Neuronal stem cell (in vitro differentiated cells): ENCODE data around the gene PTPRG.
"Not testable (repeated sequence)": the region's sequence is repeated elsewhere in the genome, so short reads cannot be mapped to it uniquely, and the experiment has no call there.

ENCODE experiments used
- DNase-seq: peaks from one replicate; pipeline ENCODE4 v3.0.0-alpha.2; 2013; ENCODE audit warnings: low spot score
- H2AFZ ChIP-seq: one replicate; pipeline ENCODE4 v1.6.1; 2013; ENCODE audit warnings: mild to moderate bottlenecking, low read length, inconsistent platforms
- H2AK5ac ChIP-seq: 2 replicates; pipeline ENCODE4 v1.6.1; 2013; ENCODE audit warnings: low read depth, mild to moderate bottlenecking, inconsistent platforms, low read length, moderate library complexity, mixed read lengths
- H2BK120ac ChIP-seq: 2 replicates; pipeline ENCODE4 v1.6.1; 2013; ENCODE audit warnings: low read depth, mild to moderate bottlenecking, inconsistent platforms, low read length, moderate library complexity, mixed read lengths
- H2BK12ac ChIP-seq: one replicate; pipeline ENCODE4 v1.6.1; 2013; ENCODE audit warnings: low read length, inconsistent platforms
- H2BK15ac ChIP-seq: 2 replicates; pipeline ENCODE4 v1.6.1; 2013; ENCODE audit warnings: mild to moderate bottlenecking, low read length, inconsistent platforms, mixed read lengths
- H2BK5ac ChIP-seq: one replicate; pipeline ENCODE4 v1.6.1; 2013; ENCODE audit warnings: inconsistent platforms, mild to moderate bottlenecking, low read length, moderate library complexity
- H3K14ac ChIP-seq: one replicate; pipeline ENCODE4 v1.6.1; 2013; ENCODE audit warnings: low read length, inconsistent platforms
- H3K18ac ChIP-seq: 2 replicates; pipeline ENCODE4 v1.6.1; 2013; ENCODE audit warnings: low read length, inconsistent platforms
- H3K23ac ChIP-seq: 2 replicates; pipeline ENCODE4 v1.6.1; 2013; ENCODE audit warnings: low read depth, mild to moderate bottlenecking, mixed read lengths, low read length, inconsistent platforms; ENCODE audit not compliant: poor library complexity
- H3K27ac ChIP-seq: replicated peaks from 3 replicates; pipeline ENCODE4 v1.5.1; 2013; ENCODE audit warnings: low read length, inconsistent platforms
- H3K27me3 ChIP-seq, 3 experiments: 2 replicates each; pipeline ENCODE4 v1.6.1; 2013; ENCODE audit warnings: low read length in 3 of 3, mild to moderate bottlenecking in 2 of 3, inconsistent platforms in 1 of 3, low read depth in 1 of 3, mixed read lengths in 1 of 3, moderate library complexity in 1 of 3; ENCODE audit not compliant: control insufficient read depth in 3 of 3, insufficient read depth in 3 of 3
- H3K36me3 ChIP-seq, 2 donors: replicated peaks in 1 of 2; 2 replicates each; pipeline ENCODE4 v1.6.1; 2013; ENCODE audit warnings: low read length in 2 of 2; ENCODE audit not compliant: control insufficient read depth in 2 of 2, insufficient read depth in 2 of 2
- H3K4ac ChIP-seq: 2 replicates; pipeline ENCODE4 v1.6.1; 2013; ENCODE audit warnings: inconsistent platforms, mild to moderate bottlenecking, low read length, moderate library complexity
- H3K4me1 ChIP-seq, 2 donors: 1 replicate in 1 of 2; 2 replicates in 1 of 2; pipeline ENCODE4 v1.6.1; 2013; ENCODE audit warnings: low read length in 2 of 2, low read depth in 1 of 2; ENCODE audit not compliant: control insufficient read depth in 2 of 2, insufficient read depth in 1 of 2
- H3K4me2 ChIP-seq: one replicate; pipeline ENCODE4 v1.6.1; 2013; ENCODE audit warnings: mild to moderate bottlenecking, low read length, inconsistent platforms; ENCODE audit not compliant: insufficient read depth, poor library complexity, severe bottlenecking
- H3K4me3 ChIP-seq, 2 donors: 2 replicates each; pipeline ENCODE4 v1.5.1; 2013; ENCODE audit warnings: low read length in 2 of 2, mild to moderate bottlenecking in 2 of 2, inconsistent platforms in 1 of 2, moderate library complexity in 1 of 2
- H3K79me1 ChIP-seq: one replicate; pipeline ENCODE4 v1.6.1; 2013; ENCODE audit warnings: low read depth, mild to moderate bottlenecking, inconsistent platforms, low read length, moderate library complexity
- H3K9ac ChIP-seq: one replicate; pipeline ENCODE4 v1.6.1; 2013; ENCODE audit warnings: mild to moderate bottlenecking, low read depth, low read length, inconsistent platforms; ENCODE audit not compliant: poor library complexity
- H3K9me3 ChIP-seq, 2 donors: replicated peaks in 1 of 2; 2 replicates each; pipeline versions ENCODE3 to v1.6.1; 2013; ENCODE audit warnings: low read length in 2 of 2, mild to moderate bottlenecking in 2 of 2, inconsistent platforms in 1 of 2, low read depth in 1 of 2, mixed read lengths in 1 of 2, moderate library complexity in 1 of 2; ENCODE audit not compliant: control insufficient read depth in 2 of 2, insufficient read depth in 1 of 2
- H4K8ac ChIP-seq: one replicate; pipeline ENCODE4 v1.6.1; 2013; ENCODE audit warnings: low read depth, mild to moderate bottlenecking, inconsistent platforms, low read length, moderate library complexity
- H4K91ac ChIP-seq: one replicate; pipeline ENCODE4 v1.6.1; 2013; ENCODE audit warnings: low read length, low read depth, mild to moderate bottlenecking, inconsistent platforms; ENCODE audit not compliant: poor library complexity
- WGBS, 2 donors: extraction: QIAGEN DNeasy Blood & Tissue Kit; methylation state at CpG; one replicate each; pipeline ENCODE4 v1.1.7; 2013; ENCODE audit warnings: missing lambda C conversion rate in 2 of 2, mixed read lengths in 1 of 2; ENCODE audit not compliant: insufficient read length in 2 of 2, insufficient replicate concordance in 1 of 2; ENCODE audit errors: extremely low coverage in 2 of 2; 5-methylcytosine and 5-hydroxymethylcytosine counted together

The PTPRG gene

DNA sequence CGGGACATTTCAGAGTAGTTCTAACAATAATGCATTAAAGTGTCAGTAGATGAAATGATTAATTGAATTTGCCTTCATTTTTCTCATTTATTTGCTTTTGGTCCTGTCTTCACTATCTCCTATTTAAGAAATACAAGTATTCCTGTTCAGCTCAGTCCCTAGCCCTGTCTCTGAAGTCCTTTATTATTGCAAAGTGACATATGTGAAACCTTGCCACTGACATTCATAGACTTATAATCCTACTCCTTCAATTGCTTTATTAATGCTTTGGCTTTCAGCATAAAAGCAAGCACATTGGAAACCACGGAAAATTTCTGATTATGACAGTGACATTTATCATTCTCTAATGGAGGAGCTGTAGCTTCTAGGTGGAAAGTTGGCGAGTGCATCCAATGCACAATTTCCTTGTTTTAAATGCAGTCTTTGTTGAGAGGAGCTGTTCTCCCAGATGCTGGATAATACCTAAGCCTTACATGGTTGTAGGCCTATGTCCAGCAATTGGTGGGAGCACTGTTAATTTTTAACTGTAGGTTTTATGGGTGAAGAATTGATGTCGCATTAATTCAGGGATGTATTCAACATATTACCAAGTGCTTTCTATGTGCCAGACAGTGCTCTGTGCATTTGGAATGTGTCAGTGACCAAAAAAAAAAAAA lies 474.2 kb downstream of the PTPRG start:
- H3K27me3 ChIP-seq: no peaks in the 10 kb centered on the region
- H3K27ac ChIP-seq: no peak overlapping the region
- H2BK120ac ChIP-seq: no peak overlapping the region
- no peak overlapping the region for H2BK15ac ChIP-seq
- no peak overlapping the region for H3K14ac ChIP-seq
- no peak overlapping the region for H3K9ac ChIP-seq
- no peak for DNase-seq
- H3K4me3 ChIP-seq: no peak overlapping the region
- H4K91ac ChIP-seq: no peak overlapping the region
- H2BK12ac ChIP-seq: no peak overlapping the region
- H2AK5ac ChIP-seq: no peak overlapping the region
- no peak overlapping the region for H3K4ac ChIP-seq
- no peak overlapping the region for H2AFZ ChIP-seq
- WGBS, 2 donors: no CpG with 5 or more reads among the region's 4 CpGs
- H3K4me2 ChIP-seq: no peak overlapping the region
- H3K9me3 ChIP-seq: no peaks in the 10 kb centered on the region
- no peak overlapping the region for H2BK5ac ChIP-seq
- H3K36me3 ChIP-seq: no peaks in the 10 kb centered on the region
- H3K23ac ChIP-seq: no peak overlapping the region
- H4K8ac ChIP-seq: no peak overlapping the region
- no peaks in the 10 kb centered on the region for H3K79me1 ChIP-seq
- H3K18ac ChIP-seq: no peak overlapping the region
- no peaks in the 10 kb centered on the region for H3K4me1 ChIP-seq

DNA sequence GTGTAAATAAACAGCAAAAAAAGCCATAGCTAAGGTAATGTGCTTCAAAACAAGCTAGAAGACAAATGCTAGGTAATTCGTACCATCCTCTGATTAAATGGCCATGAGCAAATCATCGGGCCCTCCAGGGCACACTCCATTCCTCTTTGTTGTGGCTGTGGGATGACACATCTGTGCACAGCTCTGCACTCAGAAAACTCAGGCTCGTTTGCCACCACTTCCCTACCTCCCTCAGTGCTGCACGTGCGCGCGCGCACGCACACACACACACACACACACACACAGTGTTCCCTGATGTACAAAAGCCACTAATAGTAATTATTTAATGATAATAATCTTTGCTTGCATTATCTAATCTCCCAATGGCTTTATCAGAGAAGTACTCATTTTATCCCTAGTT lies 475.4 kb downstream of the PTPRG start:
- Histone ChIP-seq H3K9ac (no peak overlapping the region), H2AK5ac (no peak overlapping the region), H2BK12ac (no peak overlapping the region), H3K14ac (no peak overlapping the region), H2BK15ac (no peak overlapping the region), H3K18ac (no peak overlapping the region), H2BK120ac (no peak overlapping the region), H3K4me1 (no peaks in the 10 kb centered on the region), H3K4ac (no peak overlapping the region), H3K4me3 (no peak overlapping the region), H3K27ac (no peak overlapping the region), H2AFZ (no peak overlapping the region), H4K8ac (no peak overlapping the region), H2BK5ac (no peak overlapping the region), H4K91ac (no peak overlapping the region), H3K36me3 (no peaks in the 10 kb centered on the region), H3K27me3 (no peaks in the 10 kb centered on the region), H3K9me3 (no peaks in the 10 kb centered on the region), H3K23ac (no peak overlapping the region), H3K4me2 (no peak overlapping the region), H3K79me1 (no peaks in the 10 kb centered on the region)
- WGBS, 2 donors: no CpG with 5 or more reads among the region's 9 CpGs
- DNase-seq: no peak

DNA sequence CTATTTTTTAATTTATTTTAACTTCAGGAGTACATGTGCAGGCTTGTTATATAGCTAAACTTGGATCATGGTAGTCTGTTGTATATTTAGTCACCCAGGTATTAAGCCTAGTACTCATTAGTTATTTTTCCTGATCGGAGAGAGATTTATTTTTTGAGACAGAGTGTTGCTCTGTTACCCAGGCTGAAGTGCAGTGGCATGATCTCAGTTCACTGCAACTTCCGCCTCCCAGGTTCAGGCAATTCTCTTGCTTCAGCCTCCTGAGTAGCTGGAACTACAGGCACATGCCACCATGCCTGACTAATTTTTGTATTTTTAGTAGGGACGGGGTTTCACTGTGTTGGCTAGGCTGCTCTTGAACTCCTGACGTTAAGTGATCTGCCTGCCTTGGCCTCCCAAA lies 477.4 kb downstream of the PTPRG start:
- H2BK5ac ChIP-seq, H2BK12ac ChIP-seq, H2AFZ ChIP-seq, H3K9ac ChIP-seq, H3K9me3 ChIP-seq, H4K8ac ChIP-seq, H3K23ac ChIP-seq, H3K4me2 ChIP-seq, H3K14ac ChIP-seq, H2AK5ac ChIP-seq, H2BK120ac ChIP-seq, DNase-seq, H3K27me3 ChIP-seq, H3K4me1 ChIP-seq, H3K36me3 ChIP-seq, H3K4ac ChIP-seq, H2BK15ac ChIP-seq, H3K4me3 ChIP-seq, H3K27ac ChIP-seq, H3K18ac ChIP-seq, H4K91ac ChIP-seq, H3K79me1 ChIP-seq: not testable (repeated sequence)
- no CpG with 5 or more reads among the region's 4 CpGs for WGBS, 2 donors

DNA sequence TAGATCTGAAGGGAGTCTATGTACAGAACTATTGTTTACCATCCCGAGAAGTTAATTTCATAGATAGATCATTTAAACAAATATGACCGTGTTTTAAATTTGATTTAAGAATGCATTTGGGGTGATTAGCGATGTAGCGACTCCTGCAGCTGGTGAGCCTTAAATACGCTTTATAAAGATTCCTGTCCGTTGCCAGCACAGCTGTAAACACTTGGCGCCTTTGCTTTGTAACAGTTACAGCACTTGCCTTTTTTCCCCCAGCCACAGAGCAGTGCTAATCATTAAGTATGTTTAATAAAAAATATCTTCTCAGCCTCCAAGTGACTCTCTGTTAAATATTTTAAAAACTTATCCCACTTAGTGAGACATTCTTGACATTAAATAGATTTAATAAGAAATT lies 478.2 kb downstream of the PTPRG start:
- Histone ChIP-seq H2BK15ac (no peak overlapping the region), H2BK5ac (no peak overlapping the region), H3K14ac (no peak overlapping the region), H4K8ac (no peak overlapping the region), H2AFZ (no peak overlapping the region), H3K9me3 (no peaks in the 10 kb centered on the region), H3K27ac (no peak overlapping the region), H3K18ac (no peak overlapping the region), H3K27me3 (no peaks in the 10 kb centered on the region), H2BK120ac (no peak overlapping the region), H3K79me1 (no peaks in the 10 kb centered on the region), H3K9ac (no peak overlapping the region), H3K4me3 (no peak overlapping the region), H2AK5ac (no peak overlapping the region), H3K4ac (no peak overlapping the region), H3K36me3 (no peaks in the 10 kb centered on the region), H2BK12ac (no peak overlapping the region), H3K4me2 (no peak overlapping the region), H3K4me1 (peaks cover 0 to 5% of the 10 kb centered on the region in 2 donors), H3K23ac (no peak overlapping the region), H4K91ac (no peak overlapping the region)
- WGBS, 2 donors: no CpG with 5 or more reads among the region's 7 CpGs
- DNase-seq: no peak
